Ecto neural progenitor cell (in vitro differentiated cells): Measurements from ENCODE around the gene MIDN.

Experiments used
- DNase-seq: peaks from one replicate; pipeline ENCODE4 v3.0.0-alpha.2; 2018; ENCODE audit warnings: low spot score

Gene MIDN

DNA sequence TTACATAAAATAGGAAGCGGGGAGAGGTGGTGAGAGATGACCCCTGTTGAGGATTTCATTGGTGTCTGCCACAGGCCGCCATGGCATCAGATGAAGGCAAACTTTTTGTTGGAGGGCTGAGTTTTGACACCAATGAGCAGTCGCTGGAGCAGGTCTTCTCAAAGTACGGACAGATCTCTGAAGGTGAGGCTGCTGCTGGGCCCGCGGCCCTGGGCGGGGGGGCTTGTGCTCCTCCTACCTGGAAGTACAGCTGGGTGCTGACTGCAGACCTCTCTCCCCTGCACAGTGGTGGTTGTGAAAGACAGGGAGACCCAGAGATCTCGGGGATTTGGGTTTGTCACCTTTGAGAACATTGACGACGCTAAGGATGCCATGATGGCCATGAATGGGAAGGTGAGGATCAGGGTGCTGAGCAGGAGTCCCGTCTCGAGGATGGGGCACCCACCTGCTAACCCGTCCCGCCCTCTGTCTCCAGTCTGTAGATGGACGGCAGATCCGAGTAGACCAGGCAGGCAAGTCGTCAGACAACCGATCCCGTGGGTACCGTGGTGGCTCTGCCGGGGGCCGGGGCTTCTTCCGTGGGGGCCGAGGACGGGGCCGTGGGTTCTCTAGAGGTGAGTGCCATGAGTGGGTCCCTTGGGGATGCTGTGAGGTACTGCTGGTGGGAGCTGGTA, 22.6 kb downstream of the MIDN start:
- no peak for DNase-seq

DNA sequence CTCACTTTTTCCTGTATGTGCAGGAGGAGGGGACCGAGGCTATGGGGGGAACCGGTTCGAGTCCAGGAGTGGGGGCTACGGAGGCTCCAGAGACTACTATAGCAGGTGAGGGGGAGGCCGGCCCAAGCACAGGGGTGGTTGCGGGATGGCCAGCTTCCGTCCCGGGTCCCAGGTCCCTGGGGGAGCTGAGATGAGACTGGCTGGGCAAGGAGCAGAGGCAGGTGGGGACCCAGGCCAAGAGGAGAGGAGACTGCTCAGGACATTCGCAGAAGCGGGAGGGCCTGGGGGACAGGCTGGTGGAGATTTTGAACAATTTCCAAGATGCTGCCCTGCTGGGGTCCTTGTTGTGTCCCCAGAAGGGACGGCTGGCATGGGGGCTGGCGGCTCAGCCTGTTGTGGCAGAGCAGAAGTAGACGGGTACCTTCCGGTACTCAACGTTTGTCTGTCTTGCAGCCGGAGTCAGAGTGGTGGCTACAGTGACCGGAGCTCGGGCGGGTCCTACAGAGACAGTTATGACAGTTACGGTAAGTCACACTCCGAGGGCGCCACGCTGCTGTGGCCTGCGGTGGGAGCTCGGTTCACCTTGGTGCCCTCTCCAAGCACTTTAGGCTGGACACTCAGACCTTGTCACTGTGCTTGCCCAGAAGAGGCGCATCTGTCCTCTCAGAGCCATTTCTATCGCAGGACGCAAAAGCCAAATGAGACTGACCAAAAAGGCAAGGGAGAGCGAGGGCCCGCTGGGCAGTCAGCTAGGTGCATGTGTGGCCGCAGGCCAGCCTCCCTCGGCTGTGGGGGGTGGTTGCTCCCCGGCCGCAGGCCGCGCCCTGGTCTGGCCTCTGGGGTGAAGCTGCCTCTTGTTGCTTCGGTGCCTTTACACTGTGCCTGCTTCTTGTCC, 23.4 kb downstream of the MIDN start:
- DNase-seq: no peak

DNA sequence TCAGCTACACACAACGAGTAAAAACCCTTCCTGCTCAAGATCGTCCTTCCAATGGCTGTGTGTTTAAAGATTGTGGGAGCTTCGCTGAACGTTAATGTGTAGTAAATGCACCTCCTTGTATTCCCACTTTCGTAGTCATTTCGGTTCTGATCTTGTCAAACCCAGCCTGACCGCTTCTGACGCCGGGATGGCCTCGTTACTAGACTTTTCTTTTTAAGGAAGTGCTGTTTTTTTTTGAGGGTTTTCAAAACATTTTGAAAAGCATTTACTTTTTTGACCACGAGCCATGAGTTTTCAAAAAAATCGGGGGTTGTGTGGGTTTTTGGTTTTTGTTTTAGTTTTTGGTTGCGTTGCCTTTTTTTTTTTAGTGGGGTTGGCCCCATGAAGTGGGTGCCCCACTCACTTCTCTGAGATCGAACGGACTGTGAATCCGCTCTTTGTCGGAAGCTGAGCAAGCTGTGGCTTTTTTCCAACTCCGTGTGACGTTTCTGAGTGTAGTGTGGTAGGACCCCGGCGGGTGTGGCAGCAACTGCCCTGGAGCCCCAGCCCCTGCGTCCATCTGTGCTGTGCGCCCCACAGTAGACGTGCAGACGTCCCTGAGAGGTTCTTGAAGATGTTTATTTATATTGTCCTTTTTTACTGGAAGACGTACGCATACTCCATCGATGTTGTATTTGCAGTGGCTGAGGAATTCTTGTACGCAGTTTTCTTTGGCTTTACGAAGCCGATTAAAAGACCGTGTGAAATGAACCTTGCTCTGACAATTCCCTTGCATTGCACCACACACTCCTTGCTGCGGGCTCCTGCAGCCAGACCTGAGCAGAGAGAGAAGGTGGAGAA, 24.3 kb downstream of the MIDN start:
- DNase-seq: no peak

DNA sequence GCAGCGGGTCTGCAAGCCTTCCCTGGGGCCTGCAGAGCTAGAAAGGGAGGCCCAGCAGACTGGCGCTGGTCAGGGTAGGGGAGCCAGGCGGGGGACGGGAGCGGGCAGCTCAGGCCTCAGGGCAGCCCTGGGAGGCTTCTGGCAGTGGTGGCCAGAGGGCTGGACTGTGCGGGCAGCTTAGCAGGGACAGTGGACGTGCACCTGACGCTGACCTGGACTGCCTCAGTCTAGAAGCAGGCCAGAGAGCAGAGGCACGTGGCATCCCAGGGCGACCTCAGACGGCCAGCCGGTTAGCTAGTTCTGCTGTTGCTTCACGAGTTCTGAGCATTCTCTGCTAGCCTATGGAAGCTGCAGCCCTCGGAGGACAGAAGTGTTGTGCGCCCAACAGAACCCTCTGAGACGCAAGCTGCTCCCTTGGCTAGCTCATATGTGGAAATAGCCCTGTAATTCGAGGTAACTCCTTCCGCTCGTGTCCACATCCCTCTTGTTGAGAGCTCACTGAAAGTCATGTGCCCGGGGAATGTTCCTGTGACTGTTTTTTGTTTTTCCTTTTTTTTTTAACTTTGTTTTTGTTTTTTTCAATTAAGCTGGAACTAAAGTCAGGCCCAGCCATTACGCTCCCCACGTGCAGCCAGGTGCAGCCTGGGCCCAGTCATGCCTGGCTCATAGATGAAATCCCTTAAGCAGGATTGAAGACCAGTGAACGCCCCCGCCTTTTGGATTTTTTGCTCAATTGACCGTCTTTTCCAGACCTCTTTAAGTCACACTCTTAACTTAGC, 25.1 kb downstream of the MIDN start:
- DNase-seq: no peak

DNA sequence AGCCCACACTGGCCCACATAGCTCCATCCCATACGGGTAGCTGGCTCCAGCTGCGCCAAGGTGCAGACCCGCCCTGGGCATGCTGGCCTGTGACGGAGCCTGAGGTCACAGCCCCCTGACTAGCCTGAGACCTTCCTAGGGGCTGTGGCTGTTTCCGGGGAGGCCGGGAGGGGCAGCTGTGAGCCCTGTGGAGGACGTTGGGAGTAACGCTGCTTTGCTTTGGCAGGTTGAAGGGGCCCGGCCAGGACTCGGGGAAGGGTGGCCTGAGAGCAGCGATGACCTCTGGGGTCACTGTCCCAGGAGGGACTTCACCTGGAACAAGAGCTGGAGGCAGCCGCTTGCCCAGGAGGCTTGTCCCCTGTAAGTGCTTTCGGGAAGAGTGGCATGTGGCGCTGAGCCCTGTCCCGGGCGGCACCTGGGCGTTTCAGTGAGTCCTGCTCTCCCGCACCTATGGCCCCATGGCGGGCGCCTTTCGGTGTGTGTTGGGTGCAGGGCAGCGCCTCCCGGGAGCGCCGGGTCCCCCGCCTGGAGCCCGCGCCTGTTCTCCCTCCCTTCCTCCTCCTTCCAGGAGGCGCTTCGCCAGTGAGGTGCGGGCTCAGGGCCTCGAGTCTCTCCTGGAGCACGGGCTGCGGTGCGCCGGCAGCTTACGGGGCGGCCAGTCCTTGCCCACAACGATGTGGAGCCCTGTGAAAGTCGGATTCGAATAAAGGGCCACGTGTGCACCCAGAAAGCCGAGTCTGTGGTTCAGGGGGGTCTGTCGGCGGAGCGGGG, 25.9 kb downstream of the MIDN start:
- DNase-seq: no peak

DNA sequence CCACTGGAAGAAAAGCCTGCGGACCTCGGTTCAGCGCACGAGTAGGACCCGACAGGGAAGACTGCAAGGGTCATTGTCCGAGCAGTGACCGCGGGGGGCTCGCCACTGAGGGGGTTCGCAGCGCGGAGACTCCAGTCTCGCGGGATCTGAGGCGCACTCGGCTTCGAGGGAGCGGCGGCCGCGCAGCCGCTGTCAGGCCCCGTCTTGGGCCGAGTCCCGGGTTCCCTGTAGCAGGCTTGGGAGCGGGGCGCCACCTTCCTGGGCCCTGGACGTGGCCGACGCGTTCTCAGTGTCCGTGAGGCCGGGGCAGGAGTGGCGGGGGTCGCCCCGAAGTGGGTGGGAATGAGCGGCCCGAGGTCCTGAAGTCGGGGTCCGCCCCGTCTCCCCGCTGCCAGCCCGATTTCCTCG, 26.5 kb downstream of the MIDN start:
- DNase-seq: peak; percentile 79

DNA sequence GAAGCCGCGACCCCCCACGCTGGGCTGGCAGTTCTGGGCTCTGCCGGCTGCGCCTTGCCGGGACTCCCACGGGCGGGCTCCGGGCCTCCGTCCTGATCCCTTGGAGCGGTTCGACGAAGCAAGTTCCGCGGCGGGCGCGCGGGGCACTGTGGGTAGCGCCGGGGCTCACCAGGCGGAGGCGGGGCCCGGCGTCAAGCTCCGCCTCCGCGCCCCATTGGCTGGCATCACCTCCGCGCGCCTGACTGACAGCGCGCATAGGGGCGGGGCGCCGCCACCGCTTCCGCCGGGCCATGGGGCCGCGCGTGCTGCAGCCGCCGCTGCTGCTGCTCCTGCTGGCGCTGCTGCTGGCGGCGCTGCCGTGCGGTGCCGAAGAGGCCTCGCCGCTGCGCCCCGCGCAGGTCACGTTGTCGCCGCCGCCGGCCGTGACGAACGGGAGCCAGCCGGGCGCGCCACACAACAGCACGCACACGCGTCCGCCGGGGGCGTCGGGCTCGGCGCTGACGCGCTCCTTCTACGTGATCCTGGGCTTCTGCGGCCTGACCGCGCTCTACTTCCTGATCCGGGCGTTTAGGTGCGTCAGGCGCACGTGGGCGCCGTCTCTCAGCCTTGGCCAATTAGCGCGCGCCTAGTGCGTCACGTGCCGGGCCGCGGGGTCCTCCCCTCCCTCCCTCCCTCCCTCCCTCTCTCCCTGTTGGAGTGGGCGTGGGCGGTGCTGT, 27.0 kb downstream of the MIDN start, which contains the start of gene FAM174C:
FAM174C (plus strand) TSS at position 271 of the 716 bp plus-strand sequence; CDS start at position 291, 20 bp downstream.
- DNase-seq: peak; percentile 96

DNA sequence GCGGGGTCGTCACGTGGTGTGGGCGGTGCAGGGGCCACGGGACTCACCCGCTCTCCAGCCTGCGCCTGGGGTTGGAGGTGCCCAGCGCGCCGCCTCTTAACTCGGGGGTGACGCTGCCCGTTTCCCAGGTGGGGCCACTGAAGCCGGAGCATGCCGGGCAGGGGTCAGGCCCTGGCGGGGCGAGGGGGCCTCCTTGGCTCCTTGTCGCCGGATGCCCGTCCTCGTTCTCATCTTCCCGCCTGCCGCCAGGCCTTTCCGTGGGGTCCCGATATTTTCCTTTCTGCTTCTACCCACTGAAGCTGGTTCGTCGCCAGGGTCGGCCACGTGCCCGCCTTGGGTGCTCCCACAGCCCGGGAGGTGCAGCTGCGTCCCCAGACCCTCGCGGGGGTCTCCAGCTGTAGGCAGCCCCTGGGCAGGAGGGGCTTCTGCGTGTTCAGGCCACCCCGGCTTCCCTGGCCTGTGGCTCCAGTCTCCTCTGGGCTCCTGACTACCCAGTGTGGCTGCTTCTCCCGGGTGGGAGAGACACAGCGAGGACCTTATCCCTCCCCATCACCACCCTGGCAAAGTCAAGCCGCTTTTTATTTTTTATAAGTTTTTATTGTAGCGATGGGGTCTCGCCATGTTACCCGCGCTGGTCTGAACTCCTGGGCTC, 27.7 kb downstream of the MIDN start:
- DNase-seq: no peak

DNA sequence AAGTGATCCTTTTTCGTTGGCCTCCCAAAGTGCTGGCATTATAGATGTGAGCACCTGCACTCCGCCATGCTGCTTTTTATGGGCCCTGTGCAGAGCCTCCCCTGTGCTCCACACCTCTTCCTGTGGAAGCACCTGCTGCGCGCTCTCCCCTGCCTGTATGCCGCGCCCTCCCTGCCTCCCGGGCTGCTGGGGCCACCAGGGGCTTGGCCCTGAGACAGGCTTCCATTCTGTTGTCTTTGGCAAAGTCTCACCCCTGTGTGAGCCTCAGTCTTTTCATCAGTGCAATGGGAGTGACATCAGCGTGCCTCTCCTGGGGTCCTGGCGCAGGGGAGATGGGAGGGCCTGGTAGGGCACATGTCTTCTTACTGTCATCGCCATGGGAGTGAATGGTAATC, 28.2 kb downstream of the MIDN start:
- DNase-seq: no peak

DNA sequence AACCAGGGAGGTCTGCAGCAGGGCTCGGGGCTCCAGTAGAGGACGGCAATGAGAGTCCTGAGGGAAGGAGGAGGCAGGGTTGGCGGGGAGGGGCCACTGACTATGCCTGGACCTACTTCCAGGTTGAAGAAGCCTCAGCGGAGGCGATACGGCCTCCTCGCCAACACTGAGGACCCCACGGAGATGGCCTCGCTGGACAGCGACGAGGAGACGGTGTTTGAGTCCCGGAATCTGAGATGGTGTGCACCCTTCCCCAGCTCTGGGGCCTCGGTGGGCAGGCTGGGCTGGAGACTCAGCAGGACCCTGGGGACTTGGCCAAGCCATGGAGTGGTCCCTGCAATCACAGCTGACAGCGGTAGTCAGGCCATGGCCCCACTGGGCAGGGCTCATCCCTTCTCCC, 28.7 kb downstream of the MIDN start:
- DNase-seq: no peak

DNA sequence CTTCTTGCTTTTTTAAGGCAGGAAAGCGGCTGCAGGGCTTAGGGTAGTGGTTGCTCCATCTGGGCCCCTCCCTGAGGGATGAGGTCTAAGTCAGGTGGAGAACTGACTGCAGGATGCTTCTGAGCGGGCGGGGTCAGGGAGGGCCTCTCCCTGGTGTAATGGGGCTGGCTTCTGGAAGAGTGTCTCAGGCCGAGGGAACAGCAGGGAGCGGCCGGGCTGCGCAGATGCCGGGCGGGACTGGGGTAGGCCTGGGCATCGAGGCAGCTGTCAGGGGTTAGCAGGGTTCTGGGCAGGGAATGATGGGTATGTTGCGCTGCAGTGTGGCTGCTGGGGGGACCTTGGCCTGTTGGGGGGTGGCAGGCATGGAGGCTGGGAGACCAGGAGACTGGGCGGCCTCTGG, 29.7 kb downstream of the MIDN start:
- DNase-seq: no peak

DNA sequence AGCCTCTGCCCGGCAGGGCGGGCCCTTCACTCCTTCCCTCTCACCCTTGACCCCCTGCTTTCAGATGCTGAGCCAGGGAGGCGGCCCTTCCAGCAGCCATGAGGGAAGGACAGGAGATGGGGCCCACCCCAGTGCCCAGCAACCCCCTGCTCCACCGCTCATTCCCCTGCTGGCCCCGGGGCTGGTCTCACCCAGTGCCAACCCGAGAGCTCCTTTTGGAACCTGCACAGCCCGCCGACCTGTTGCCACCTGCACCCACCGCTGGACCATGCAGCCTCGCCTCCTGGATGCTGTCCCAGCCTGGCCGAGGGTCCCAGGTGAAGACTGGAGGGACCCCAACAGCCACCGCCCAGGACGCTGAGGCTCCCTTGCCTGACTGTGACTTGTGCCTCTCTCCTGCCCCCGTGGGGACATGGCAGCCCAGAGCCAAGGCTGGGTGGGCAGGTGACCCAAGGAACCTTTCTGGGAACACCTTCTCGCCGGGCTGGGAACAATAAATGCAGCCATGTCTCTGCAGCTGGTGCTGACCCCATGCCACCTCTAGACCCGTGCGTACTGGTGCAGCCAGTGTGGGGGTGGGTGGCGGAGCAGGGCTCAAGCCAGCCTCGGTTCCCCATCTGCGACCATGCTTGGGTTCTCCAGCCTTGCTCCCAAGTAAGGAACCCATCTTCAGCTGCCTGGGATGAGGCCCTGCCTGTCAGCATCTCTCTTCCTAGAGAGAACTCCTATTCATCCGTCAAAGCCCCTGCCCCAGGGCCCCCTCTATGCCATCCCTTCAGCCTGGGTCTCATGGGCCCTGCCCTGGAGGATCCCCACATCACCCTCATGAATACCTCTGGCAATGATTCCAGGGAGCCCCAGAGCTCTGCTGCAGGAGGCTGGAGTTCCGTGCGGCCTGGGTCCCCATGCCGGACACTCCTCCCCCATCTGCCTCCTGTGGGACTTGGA, 30.6 kb downstream of the MIDN start:
- DNase-seq: no peak

DNA sequence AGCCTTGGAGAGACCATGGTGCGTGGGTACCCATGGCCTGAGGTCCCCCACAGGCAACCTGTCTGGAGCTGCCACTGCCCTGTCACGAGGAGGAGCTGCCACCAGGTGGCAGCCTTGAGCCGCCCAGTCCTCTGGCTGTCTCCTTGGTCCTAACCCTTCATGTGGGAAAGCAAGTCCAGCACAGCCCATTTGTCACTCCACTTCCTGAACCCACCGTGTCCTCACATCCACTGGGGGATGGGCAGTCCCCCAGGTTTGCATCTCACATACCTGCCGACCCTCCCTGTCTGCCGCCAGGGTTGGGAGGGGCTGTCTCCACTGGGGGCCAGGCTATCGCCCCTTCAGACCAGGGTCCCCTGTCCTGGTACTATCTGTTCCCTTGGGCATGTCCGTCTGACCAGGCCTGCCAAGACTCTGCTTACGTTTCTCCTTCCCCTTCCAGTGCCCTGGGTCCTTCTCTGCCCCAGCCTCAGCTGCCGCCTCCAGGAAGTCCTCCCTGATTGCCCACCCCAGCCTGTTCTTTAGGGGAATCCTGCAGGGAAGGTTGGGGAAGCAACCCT, 31.5 kb downstream of the MIDN start:
- peak; percentile 92 for DNase-seq

DNA sequence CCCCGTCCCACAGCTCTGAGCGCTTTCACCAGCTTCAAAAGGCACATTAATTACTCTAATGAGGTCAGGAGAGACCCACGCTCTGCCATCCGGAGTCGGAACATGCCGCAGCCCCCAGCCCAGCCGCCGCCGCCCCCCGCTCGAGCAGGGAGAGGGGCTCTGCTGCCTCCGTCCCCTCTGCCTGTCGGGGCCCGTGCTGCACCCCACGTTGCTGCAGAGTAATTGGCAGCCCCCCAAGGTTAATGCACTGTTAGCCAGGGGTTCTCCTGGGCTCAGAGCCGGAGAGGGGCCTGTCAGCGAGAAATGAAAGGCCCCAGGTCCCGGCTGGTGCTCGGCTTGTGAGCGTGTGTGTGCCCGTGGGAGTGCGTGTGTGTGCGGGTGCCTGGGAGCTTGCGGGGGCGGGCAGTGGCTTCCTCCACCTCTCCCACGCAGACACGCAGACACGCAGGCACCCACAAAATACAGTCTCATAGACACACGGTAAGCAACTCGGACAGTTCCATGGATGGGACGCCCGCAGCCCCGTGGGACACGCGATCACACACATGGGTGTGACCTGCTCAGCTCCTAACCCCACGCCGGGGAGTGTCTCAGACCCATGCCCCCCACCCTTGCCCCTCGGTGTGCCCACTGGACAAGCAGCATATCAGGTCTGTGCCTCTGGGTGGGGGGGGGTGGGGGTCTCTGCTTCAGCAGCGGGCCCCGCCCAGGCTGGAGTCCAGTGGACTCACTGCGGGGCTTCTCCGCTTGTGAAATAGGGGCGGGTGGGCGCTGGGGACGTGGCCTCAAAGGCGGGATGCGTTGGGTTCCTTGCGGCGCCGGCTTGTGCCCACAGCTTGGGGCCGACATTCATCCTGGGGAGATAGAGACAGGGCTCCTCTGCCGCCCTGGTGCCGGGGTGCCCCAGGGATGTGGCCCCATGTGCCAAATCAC, 32.5 kb downstream of the MIDN start:
- no peak for DNase-seq

DNA sequence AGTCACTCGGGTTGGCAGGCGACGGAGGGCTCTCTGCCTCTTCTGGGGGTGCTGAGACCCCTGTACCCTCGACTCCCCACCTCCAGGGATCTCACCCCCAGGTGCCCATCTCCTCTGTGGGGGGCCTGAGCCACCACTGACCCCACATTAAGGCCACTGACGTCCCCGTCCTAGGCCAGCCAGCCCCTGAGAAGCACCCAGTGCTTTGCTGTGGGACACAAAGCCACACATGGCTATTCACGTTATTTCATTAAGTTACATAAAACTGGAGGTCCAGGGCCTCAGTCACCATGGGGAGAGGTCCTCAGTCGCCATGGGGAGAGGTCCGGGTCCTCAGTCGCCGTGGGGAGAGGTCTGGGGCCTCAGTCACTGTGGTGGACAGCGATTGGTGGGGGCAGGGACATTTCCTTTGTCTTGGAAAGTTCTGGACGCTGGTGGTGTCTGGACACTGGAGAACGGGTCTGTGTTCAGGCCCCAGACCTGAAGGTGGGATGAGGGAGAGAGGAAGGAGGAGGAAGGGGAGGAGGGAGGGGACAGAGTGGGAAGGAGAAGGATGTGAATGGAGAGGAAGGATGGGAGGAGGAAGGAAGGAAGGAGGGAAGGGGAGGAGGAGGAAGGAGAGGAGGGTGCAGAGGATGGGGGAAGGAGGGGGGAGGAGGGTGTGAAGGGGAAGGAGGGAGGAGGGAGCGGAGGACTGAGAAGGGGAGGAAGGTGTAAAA, 33.3 kb downstream of the MIDN start:
- no peak for DNase-seq

DNA sequence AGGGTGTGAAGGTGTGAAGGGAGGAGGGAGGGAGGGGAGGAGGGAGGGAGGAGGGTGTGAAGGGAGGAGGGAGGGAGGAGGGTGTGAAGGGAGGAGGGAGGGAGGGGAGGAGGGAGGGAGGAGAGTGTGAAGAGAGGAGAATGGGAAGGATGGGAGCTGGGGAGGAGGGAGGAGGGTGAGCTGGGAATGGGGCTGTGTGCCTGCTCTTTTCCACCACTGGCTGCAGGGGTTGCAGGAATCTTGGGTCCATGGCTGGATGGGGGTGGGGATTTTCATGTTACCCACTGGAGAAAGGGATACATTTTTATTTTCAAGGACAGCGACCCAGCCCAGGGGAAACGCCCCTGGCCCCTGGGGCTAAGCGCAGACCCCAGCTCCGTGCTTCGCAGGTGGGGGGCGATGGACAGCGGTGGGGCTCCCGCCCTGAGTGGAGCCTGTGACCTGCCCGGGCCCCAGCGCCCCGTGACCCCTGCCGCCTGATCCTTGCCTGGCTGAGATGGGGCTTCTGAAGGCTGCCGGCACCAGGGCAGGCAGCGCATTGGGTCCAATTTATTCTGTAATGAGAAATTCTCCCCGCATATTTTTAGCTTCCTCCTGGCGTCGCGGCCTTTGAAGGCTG, 34.3 kb downstream of the MIDN start:
- no peak for DNase-seq
